ENCODE data around the gene PRKCQ.

Gene PRKCQ

DNA sequence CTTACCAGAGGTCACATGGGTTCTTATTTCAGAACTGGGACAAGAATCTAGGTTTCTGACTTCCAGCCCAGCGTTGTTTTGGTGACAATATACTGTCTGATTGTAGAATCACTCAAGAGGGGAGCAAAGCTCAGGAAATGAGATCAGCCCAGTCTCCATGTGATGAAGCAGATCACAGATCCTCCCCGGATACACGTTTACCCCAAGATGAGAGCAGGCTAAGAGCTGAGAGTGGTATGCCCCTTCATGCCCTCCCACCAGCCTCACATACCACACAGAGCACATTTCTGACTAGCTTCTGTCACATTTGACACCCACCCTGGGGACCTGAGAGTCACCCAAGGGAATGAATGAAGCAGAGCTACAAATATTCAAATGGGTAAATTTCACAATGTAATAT lies 27.1 kb upstream of the PRKCQ start:
- no peak overlapping the region for H3K4me3 ChIP-seq
- TF ChIP-seq, protein P1, sequence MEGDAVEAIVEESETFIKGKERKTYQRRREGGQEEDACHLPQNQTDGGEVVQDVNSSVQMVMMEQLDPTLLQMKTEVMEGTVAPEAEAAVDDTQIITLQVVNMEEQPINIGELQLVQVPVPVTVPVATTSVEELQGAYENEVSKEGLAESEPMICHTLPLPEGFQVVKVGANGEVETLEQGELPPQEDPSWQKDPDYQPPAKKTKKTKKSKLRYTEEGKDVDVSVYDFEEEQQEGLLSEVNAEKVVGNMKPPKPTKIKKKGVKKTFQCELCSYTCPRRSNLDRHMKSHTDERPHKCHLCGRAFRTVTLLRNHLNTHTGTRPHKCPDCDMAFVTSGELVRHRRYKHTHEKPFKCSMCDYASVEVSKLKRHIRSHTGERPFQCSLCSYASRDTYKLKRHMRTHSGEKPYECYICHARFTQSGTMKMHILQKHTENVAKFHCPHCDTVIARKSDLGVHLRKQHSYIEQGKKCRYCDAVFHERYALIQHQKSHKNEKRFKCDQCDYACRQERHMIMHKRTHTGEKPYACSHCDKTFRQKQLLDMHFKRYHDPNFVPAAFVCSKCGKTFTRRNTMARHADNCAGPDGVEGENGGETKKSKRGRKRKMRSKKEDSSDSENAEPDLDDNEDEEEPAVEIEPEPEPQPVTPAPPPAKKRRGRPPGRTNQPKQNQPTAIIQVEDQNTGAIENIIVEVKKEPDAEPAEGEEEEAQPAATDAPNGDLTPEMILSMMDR (IDR thresholded peaks at IDR 0.05), result no peak
- DNase-seq (ENCODE audit: low spot score), result no peak
- H3K27ac ChIP-seq, result no peak overlapping the region

DNA sequence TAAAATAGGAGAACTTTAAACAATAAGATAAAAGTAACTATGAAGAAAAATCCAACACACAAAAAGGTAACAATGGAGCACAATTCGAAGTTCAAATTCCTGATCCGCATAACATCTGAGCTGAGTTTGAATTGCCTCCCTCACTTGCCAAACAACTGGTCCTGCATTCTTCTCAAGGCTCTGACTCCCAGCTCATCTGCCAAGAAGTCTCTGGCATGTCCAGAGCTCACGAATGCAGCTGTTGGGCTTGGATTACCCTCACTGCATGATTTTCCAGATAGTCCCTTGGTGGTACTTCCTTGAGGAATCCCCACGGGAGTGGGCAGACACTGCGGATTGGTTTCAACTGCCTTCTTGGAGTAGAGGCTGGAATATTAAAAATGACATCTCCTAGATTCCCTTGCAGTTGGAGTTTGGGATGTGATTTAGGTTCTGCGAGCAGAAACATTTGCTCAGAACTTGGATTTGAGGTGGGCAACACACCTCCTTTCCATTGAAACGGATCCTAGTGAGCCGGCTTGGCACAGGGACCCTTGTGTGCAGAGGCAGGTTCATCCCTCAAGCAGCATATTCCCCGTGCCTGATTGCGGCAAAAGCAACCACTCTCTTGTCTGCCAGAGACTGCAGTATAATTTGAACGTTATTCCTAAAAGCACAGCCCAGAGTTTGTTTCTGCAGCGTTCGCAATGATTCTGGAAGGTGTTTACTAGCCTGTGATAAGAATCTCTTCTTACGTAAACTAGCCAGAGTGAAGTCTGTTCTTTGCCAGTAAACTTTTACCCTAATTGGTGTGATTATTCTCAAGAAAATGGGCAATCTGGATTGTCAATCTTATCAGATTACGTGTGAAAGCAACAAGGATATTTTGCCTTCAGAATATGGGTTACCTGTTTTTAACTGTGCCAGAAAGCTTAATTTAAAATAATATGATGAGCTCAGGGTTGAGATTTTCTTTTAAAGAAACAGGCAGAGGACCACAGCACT lies 23.4 kb upstream of the PRKCQ start:
- no peak for DNase-seq (ENCODE audit: low spot score)
- H3K27ac ChIP-seq, result no peak overlapping the region
- H3K4me3 ChIP-seq, result no peak overlapping the region
- TF ChIP-seq, protein P1 (IDR thresholded peaks at IDR 0.05), result no peak

DNA sequence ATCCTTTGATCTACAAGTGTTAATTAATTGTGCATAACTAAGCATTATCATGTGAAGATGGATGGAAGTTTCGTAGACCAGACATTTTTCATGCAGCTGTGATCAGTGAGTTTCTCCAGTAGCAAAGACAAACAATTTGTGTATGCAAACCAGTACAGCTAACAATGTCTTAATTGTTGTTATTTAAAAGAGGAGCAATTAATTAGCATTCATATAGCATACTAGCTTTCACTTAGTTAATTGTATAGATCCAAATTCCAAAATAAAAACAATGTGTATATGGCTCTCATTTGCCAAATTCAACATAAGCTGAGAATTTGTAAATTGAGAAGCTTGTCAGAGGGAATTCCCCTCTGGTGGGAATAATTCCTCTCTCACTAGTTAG lies 22.6 kb upstream of the PRKCQ start:
- H3K27ac ChIP-seq, result no peak overlapping the region
- TF ChIP-seq, protein P1 (IDR thresholded peaks at IDR 0.05), result no peak
- H3K4me3 ChIP-seq, result no peak overlapping the region
- DNase-seq (ENCODE audit: low spot score), result no peak

DNA sequence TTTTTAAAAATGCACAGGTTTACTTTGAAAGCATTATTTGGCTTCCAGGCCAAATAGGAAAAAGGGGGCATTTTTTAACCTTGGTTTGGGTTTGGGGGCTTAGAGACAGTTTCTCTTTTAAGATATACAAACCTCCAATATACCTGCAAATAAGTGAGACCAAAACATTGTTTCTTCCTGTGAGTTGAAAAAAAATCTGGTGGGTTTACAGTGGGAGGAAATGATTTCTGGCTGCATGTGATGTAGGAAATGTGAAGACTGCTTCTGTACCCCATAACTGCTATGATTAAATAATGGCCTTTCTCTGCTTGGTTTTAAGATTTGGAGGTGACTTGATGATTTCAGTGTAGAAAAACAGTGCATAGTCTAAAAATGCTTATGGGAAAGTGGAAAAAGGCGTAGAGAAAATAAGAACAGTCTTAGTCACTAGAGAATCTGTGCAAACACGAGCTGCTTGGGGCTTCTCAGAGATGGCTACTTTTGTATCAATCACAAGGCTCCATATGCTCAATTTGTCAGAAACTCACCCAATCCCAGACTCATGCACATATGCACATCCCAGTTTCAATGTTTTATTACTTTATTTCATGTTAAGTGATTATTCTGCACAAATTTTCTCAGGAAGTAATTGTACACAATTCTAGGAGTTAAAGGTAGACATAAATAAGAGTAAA lies 22.1 kb upstream of the PRKCQ start:
- TF ChIP-seq, protein P1 (IDR thresholded peaks at IDR 0.05), result no peak
- Histone ChIP-seq H3K4me3 (no peak overlapping the region), H3K27ac (no peak overlapping the region)
- DNase-seq (ENCODE audit: low spot score), result no peak

DNA sequence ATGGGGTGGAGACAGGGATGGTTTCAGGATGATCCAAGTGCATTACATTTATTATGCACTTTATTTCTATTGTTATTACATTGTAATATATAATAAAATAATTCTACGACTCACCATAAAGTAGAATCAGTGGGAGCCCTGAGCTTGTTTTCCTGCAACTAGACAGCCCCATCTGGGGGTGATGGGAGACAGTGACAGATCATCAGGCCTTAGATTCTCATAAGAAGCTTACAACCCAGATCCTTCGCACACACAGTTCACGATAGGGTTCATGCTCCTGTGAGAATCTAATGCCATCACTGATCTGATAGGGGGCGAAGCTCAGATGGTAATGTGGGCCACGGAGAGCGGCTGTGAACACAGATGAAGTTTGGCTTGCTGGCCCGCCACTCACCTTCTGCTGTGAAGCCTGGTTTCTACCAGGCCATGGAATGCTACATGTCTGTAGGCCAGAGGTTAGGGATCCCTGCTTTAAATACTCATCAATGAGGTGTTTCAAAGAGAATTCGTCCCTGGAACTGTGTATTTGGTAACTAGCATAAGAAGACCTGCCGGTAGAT lies 21.2 kb upstream of the PRKCQ start:
- TF ChIP-seq, protein P1 (IDR thresholded peaks at IDR 0.05), result no peak
- no peak overlapping the region for H3K27ac ChIP-seq
- DNase-seq (ENCODE audit: low spot score), result no peak

DNA sequence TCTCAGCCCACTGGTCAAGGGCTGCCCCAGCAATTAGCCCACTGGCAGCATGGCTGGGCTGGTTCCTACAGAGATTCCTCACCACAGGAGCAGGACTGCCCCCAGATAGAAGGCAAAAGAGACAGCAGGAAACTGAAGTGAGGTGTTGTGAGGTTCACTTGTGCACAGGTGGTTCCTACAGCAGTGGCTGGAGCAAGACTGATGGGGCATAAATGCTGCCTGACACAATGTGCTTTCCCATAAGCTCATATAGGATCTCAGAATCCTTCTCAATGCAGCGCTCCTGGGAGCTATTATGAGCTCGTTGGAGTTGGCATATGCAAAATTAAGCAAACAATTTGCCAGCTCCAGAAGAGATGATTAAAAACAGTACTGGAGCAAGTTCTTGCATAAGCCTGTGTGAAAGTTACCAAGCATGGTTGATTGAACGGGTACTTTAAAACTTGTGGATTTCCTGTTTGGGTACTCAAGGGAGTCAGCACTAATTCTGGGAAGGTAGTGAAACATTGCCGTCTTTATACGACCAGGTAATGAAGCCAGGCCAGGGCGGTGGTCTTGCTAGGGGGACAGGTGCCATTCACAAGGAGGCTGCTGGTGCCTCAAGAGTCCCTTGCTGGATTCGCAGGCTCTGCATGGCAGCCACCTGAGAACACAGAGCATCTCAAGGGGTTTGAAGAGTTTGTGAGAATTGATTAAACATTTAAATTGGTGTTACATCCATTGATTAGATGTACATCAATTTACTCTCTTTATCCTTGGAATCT lies 20.3 kb upstream of the PRKCQ start:
- no peak for DNase-seq (ENCODE audit: low spot score)
- H3K27ac ChIP-seq, result no peak overlapping the region
- no peak overlapping the region for H3K4me3 ChIP-seq

More for the DNA sequence above, 21.2 kb upstream of the PRKCQ start:
- no peak overlapping the region for H3K4me3 ChIP-seq

More for the DNA sequence above, 20.3 kb upstream of the PRKCQ start:
- TF ChIP-seq, protein P1 (IDR thresholded peaks at IDR 0.05), result no peak

Data from coronary artery (tissue), 2 donors.